MM.1S (cell line): ENCODE results near the gene HNRNPH1.
"Not testable (repeated sequence)": the region's sequence is repeated elsewhere in the genome, so short reads cannot be mapped to it uniquely, and the experiment has no call there.

Source experiments
- EZH2 ChIP-seq: fragments of 300-600 bp; sonication (generic); optimal IDR thresholded peaks from 2 replicates; pipeline ENCODE3; 2017; ENCODE audit warnings: low read depth, mild to moderate bottlenecking, antibody characterized with exemption, low read length, mixed read lengths
- EZH2phosphoT487 ChIP-seq: fragments of 300-600 bp; sonication (generic); IDR thresholded peaks from 2 replicates; pipeline ENCODE4 v1.6.1; 2018; ENCODE audit warnings: antibody characterized with exemption, low read length
- TF ChIP-seq, protein P1 (sequence below): fragments of 300-600 bp; sonication (generic); IDR thresholded peaks from 2 replicates; pipeline ENCODE4 v1.5.1; 2016; ENCODE audit warnings: antibody characterized with exemption, low read length, mixed read lengths

DNA sequence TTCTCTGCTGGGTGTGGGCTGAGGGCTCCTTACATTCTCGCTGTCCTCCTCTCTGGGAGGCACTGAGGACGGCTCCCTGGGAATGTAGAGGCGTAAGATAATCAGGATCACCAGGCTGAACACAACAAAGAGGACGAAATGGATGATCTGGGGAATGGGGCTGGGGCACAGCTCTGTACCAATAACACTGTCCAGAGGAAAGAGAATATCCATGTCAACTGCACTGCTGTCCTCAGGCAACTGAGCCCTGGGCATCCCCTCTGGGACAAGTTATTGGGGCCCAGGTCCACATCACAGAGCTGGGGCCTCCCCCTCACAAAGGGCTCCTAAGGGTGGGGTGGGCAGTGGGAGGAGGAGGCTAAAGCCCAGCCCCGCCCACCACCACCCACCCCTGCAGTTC is 21.3 kb upstream of the HNRNPH1 start:
- TF ChIP-seq, protein P1, sequence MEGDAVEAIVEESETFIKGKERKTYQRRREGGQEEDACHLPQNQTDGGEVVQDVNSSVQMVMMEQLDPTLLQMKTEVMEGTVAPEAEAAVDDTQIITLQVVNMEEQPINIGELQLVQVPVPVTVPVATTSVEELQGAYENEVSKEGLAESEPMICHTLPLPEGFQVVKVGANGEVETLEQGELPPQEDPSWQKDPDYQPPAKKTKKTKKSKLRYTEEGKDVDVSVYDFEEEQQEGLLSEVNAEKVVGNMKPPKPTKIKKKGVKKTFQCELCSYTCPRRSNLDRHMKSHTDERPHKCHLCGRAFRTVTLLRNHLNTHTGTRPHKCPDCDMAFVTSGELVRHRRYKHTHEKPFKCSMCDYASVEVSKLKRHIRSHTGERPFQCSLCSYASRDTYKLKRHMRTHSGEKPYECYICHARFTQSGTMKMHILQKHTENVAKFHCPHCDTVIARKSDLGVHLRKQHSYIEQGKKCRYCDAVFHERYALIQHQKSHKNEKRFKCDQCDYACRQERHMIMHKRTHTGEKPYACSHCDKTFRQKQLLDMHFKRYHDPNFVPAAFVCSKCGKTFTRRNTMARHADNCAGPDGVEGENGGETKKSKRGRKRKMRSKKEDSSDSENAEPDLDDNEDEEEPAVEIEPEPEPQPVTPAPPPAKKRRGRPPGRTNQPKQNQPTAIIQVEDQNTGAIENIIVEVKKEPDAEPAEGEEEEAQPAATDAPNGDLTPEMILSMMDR = not testable (repeated sequence)
- not testable (repeated sequence) for TF ChIP-seq EZH2, EZH2phosphoT487
